Stimulated activated naive CD8-positive, alpha-beta T cell treated with anti-CD3 and anti-CD28 coated beads, Interleukin-15, amount 100 ng/mL, for 72 hours (primary cell): ENCODE data around the gene RFLNA.
"Not testable (repeated sequence)": the region's sequence is repeated elsewhere in the genome, so short reads cannot be mapped to it uniquely, and the experiment has no call there.

ENCODE experiments used
- ATAC-seq: fragments of 150-1000 bp; cut with Tn5 transposase; 2 replicates; pipeline ENCODE4 v1.10.0; 2021; ENCODE audit warnings: mild to moderate bottlenecking, moderate library complexity
- DNase-seq, 2 donors: peaks; one replicate each; pipeline ENCODE4 v3.0.0; 2021 to 2022
- H3K27ac Mint-ChIP-seq, 2 donors: one replicate each; pipeline ENCODE4 v1.8.0; 2022; ENCODE audit warnings: mild to moderate bottlenecking in 2 of 2, mixed read lengths in 2 of 2, moderate library complexity in 2 of 2
- H3K27me3 Mint-ChIP-seq: one replicate; pipeline ENCODE4 v1.8.0; 2022; ENCODE audit warnings: mixed read lengths
- H3K4me1 Mint-ChIP-seq: one replicate; pipeline ENCODE4 v1.8.0; 2022; ENCODE audit warnings: mild to moderate bottlenecking, mixed read lengths
- H3K4me3 Mint-ChIP-seq, 2 donors: one replicate each; pipeline ENCODE4 v1.8.0; 2022; ENCODE audit warnings: mild to moderate bottlenecking in 2 of 2, mixed read lengths in 2 of 2, moderate library complexity in 1 of 2
- H3K9me3 Mint-ChIP-seq, 2 donors: one replicate each; pipeline ENCODE4 v1.8.0; 2022; ENCODE audit warnings: mixed read lengths in 2 of 2

RFLNA gene

GRCh38 chr12:124296295-124296915 lies 1.5 kb downstream of the RFLNA start:
- DNase-seq: no peak
- Mint-ChIP-seq H3K9me3 (no peaks in the 10 kb centered on the region), H3K27me3 (peaks cover 59% of the 10 kb centered on the region), H3K4me1 (peaks cover 13% of the 10 kb centered on the region), H3K27ac (no peak overlapping the region), H3K4me3 (peak overlapping the region in 1 of 2 donors; percentile 42)
- ATAC-seq: no peak

GRCh38 chr12:124296916-124297351 lies 2.0 kb downstream of the RFLNA start:
- H3K27me3 Mint-ChIP-seq: peaks cover 59% of the 10 kb centered on the region
- no peak for DNase-seq
- H3K4me3 Mint-ChIP-seq: no peak overlapping the region
- no peak for ATAC-seq
- no peaks in the 10 kb centered on the region for H3K9me3 Mint-ChIP-seq
- no peak overlapping the region for H3K27ac Mint-ChIP-seq
- H3K4me1 Mint-ChIP-seq: peaks cover 13% of the 10 kb centered on the region

- H3K27me3 Mint-ChIP-seq: peaks cover 59% of the 10 kb centered on the region
- no peaks in the 10 kb centered on the region for H3K9me3 Mint-ChIP-seq
- H3K4me3 Mint-ChIP-seq: no peak overlapping the region
- H3K4me1 Mint-ChIP-seq: peaks cover 13% of the 10 kb centered on the region
- DNase-seq (no peak), ATAC-seq (no peak)
- no peak overlapping the region for H3K27ac Mint-ChIP-seq
These were observed 2.5 kb downstream of the RFLNA start for GRCh38 chr12:124297389-124297788.

DNA sequence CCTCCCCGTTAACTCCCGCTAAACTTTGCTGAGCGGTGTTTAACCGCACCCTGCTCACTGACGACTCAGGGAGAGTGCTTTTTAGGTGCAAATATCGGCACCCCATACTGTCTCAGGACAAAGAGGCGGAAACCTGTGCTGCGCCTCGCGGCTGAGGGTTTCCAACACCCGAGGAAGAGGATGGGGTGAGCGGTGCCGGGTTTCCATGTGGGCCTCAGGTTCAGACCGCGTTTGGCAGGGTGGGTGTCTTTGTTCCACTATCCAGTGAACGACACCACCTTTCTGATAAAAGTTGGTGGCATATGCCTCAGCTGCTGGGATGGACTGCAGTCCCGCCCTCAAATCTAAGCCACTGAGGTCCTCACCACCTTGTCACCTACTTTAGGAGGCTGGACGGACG lies 3.0 kb downstream of the RFLNA start:
- Mint-ChIP-seq H3K9me3 (no peaks in the 10 kb centered on the region), H3K27me3 (peaks cover 59% of the 10 kb centered on the region), H3K4me1 (peaks cover 13% of the 10 kb centered on the region), H3K27ac (no peak overlapping the region), H3K4me3 (no peak overlapping the region)
- no peak for ATAC-seq
- no peak for DNase-seq

DNA sequence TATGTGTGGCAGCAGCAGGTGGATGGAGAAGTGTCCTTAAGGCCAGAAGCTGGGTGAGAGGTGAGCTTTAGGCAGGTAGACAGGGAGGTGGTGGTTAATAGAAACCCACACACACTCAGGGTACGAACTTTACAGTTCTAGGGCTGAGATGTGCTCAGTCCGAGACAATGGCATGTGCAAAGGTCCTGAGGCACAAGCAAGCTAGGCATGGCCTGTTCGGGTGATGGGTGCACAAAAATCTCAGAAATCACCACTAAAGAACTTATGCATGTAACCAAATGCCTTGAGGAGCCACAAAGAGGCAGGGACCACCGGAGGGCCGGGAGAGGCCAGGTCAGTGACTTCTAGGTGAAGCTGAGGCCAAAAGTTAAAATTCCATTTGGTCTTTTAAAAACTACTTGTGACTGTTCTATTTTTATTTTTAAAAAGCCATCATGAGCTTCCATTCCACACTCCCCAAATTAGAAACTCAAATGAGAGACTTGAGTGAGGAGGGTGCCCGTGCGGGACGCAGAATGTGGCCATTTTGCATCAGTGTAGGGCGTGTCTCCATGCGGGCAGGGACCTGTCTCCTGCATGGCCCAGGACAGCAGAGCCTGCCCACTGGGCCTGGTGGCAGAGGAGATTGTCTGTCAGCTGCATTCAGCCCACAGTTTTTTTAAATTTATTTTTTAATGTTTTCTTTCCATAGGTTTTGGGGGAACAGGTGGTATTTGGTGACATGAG lies 4.0 kb downstream of the RFLNA start:
- no peak for ATAC-seq
- Mint-ChIP-seq H3K27ac (no peak overlapping the region), H3K4me3 (no peak overlapping the region), H3K9me3 (no peaks in the 10 kb centered on the region), H3K4me1 (peaks cover 13% of the 10 kb centered on the region), H3K27me3 (peaks cover 53% of the 10 kb centered on the region)
- DNase-seq: no peak

- Mint-ChIP-seq H3K27ac (no peak overlapping the region), H3K4me3 (no peak overlapping the region), H3K4me1 (peaks cover 13% of the 10 kb centered on the region), H3K9me3 (no peaks in the 10 kb centered on the region), H3K27me3 (peaks cover 44% of the 10 kb centered on the region)
- ATAC-seq (no peak), DNase-seq (no peak)
These were observed 4.9 kb downstream of the RFLNA start for GRCh38 chr12:124299628-124300388.

- Mint-ChIP-seq H3K4me1 (peaks cover 11% of the 10 kb centered on the region), H3K27me3 (peaks cover 39% of the 10 kb centered on the region)
- H3K4me3 Mint-ChIP-seq, H3K27ac Mint-ChIP-seq, ATAC-seq, DNase-seq, H3K9me3 Mint-ChIP-seq: not testable (repeated sequence)
These were observed 5.8 kb downstream of the RFLNA start for GRCh38 chr12:124300657-124301056.

GRCh38 chr12:124301084-124301654 lies 6.3 kb downstream of the RFLNA start:
- H3K27me3 Mint-ChIP-seq: peaks cover 34% of the 10 kb centered on the region
- DNase-seq (no peak), ATAC-seq (no peak)
- H3K4me3 Mint-ChIP-seq: no peak overlapping the region
- peaks cover 6% of the 10 kb centered on the region for H3K4me1 Mint-ChIP-seq
- H3K27ac Mint-ChIP-seq: no peak overlapping the region
- no peaks in the 10 kb centered on the region for H3K9me3 Mint-ChIP-seq

DNA sequence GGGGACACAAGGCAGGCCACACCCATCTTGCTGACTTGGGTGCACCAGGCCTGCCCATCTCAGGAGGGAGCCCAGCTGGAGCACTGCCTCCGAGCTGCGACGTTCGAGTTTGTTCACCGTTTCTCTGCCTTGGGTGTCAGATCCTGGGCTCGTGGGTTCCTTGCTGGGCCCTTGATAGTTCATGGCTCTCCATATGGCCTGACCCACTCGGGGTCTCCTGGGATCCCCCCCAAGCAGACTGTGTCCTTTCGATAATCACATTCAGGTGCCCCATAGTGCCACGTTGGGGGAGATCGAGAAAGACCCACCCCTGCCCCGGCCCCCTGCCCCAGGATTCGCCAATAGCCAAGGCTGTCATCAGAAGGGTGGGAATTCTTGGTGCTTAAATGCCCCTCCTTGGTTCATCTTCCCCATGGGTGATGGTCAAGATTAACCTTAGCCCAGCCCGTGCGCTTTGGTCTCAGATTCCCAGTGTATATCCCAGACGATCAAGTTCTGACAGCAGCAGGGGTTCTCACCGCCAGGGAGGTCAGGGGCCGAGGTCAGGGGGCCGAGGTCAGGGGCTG lies 7.4 kb downstream of the RFLNA start:
- Mint-ChIP-seq H3K27me3 (peaks cover 22% of the 10 kb centered on the region), H3K9me3 (no peaks in the 10 kb centered on the region), H3K27ac (no peak overlapping the region), H3K4me3 (no peak overlapping the region), H3K4me1 (no peaks in the 10 kb centered on the region)
- no peak for ATAC-seq
- DNase-seq: no peak

GRCh38 chr12:124302807-124303578 lies 8.1 kb downstream of the RFLNA start:
- ATAC-seq: no peak
- DNase-seq: no peak
- Mint-ChIP-seq H3K27ac (no peak overlapping the region), H3K27me3 (peaks cover 16% of the 10 kb centered on the region), H3K9me3 (no peaks in the 10 kb centered on the region), H3K4me3 (no peak overlapping the region), H3K4me1 (no peaks in the 10 kb centered on the region)

DNA sequence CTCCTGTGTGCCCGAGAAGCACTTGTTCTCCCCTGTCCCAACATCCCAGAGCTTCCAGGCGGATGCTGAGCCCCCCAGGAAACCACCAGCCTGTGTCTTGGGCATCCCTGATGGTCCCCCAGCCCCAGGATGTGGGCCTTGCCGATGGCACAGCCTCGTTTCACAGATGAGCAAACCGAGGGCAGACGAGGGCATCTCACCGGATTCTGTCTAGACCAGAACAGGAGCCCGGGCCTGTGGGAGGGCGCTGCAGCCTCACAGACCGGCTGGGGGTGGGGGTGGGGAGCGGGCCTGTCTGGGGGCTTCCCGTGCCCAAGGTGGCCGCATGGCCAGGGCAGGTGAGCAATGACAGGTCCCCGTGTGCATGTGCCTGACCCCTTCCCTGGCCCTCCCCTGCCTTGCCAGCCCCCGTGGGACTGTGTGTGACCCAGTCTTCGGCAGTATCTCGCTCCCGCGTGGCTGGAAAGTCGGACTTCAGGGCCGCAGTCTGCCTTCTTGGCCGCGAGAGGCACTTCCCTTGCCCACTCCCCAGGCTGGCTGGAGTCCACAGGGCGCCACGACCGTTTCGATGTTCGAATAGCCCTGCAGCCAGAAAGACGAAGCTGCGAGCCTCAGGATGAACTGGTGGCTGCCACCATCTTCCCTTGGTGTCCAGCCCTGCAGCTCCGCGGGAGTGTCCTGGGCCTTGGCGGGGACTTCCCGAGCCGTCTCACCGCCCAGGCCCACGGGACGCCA lies 8.9 kb downstream of the RFLNA start:
- Mint-ChIP-seq H3K27ac (no peak overlapping the region), H3K4me3 (no peak overlapping the region), H3K27me3 (peaks cover 8% of the 10 kb centered on the region), H3K9me3 (no peaks in the 10 kb centered on the region), H3K4me1 (no peaks in the 10 kb centered on the region)
- ATAC-seq (no peak), DNase-seq (no peak)

DNA sequence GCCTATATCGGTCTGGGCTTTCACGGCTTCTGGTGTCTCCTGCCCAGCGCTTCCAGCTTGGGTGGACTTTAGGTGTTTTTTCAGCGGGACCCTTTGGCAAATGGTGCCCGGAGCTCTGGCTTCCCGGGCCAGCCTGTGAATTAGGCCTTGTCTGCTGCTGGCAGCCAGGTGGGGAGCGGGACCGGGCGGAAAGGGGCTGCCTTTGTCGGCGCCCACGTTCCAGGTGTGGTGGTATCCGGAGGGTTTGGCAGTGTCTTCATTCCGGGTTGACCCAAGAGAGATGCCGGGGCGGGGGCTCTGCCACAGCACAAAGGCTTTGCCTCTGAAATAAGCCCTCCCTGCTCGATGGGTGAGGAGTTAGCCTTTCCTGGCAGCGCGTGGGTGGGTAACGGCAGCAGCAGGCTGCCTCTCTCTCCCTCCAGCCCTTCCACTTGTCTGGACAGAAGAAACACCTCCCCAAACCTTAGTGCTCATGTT lies 9.5 kb downstream of the RFLNA start:
- H3K9me3 Mint-ChIP-seq: no peaks in the 10 kb centered on the region
- peaks cover 6% of the 10 kb centered on the region for H3K27me3 Mint-ChIP-seq
- ATAC-seq (no peak), DNase-seq (no peak)
- H3K4me1 Mint-ChIP-seq: no peaks in the 10 kb centered on the region
- no peak overlapping the region for H3K27ac Mint-ChIP-seq
- H3K4me3 Mint-ChIP-seq: no peak overlapping the region

DNA sequence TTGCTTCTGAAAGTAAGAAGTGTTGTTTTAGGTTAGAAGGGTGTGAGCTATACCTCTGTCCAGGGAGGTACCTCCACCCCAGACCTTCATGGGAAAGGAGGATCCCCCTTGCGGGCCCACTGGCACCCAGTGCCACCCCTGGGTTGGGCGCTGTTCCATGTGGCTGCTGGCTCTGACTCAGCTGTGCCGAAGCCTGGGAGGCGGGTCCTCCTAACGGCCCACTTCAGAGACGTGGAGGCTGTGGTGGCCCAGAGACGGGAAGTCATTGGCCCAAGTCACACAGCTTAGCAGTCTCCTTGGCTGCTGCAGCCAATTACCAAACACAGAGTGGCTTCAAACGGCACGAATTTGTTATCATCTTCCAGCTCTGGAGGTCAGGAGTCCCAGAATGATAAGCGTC lies 10.2 kb downstream of the RFLNA start:
- Mint-ChIP-seq H3K9me3 (no peaks in the 10 kb centered on the region), H3K4me1 (no peaks in the 10 kb centered on the region), H3K4me3 (no peak overlapping the region), H3K27me3 (peaks cover 6% of the 10 kb centered on the region), H3K27ac (no peak overlapping the region)
- ATAC-seq (no peak), DNase-seq (no peak)
